Neural cell (in vitro differentiated cells): ENCODE data around the gene CDK5RAP1. TPM values are rescaled to one million over a fixed set of nuclear protein-coding genes. Genes with fewer than 3 reads are reported as not detected.

Source experiments
- H2AFZ ChIP-seq: fragments of 200-600, 300-800 bp; sonication (generic), shearing (Covaris generic); 2 replicates; pipeline ENCODE4 v1.6.0; 2014; ENCODE audit warnings: low read depth, mild to moderate bottlenecking, antibody characterized with exemption, low read length, moderate library complexity
- H3F3A ChIP-seq: fragments of 200-600 bp; shearing (Covaris generic); 2 replicates; pipeline ENCODE4 v1.6.1; 2016; ENCODE audit warnings: mild to moderate bottlenecking, moderate library complexity, mixed read lengths, antibody characterized with exemption, low read length; ENCODE audit not compliant: insufficient read depth, poor library complexity, severe bottlenecking
- H3K27ac ChIP-seq: fragments of 200-600, 300-800 bp; sonication (generic), shearing (Covaris generic); 2 replicates; pipeline ENCODE4 v1.5.1; 2014; ENCODE audit warnings: mild to moderate bottlenecking, low read length, moderate library complexity
- H3K27me3 ChIP-seq: fragments of 300-800, 200-600 bp; sonication (generic), shearing (Covaris generic); 2 replicates; pipeline ENCODE4 v1.6.0; 2014; ENCODE audit warnings: mild to moderate bottlenecking, low read depth, low read length, moderate library complexity; ENCODE audit not compliant: insufficient read depth
- H3K36me3 ChIP-seq: fragments of 300-800, 200-600 bp; sonication (generic), shearing (Covaris generic); 2 replicates; pipeline ENCODE4 v1.5.1; 2014; ENCODE audit warnings: mild to moderate bottlenecking, antibody characterized with exemption, low read length, moderate library complexity; ENCODE audit not compliant: insufficient read depth
- H3K4me2 ChIP-seq: fragments of 300-800, 200-600 bp; sonication (generic), shearing (Covaris generic); 2 replicates; pipeline ENCODE4 v1.6.0; 2014; ENCODE audit warnings: mild to moderate bottlenecking, low read length
- H3K4me3 ChIP-seq: fragments of 300-800, 200-600 bp; sonication (generic), shearing (Covaris generic); 2 replicates; pipeline ENCODE4 v1.5.1; 2014; ENCODE audit warnings: mild to moderate bottlenecking, low read length, moderate library complexity
- H3K79me2 ChIP-seq: fragments of 200-600 bp; shearing (Covaris generic); replicated peaks from 2 replicates; pipeline ENCODE4 v1.6.0; 2014; ENCODE audit warnings: mild to moderate bottlenecking, low read length, moderate library complexity; ENCODE audit not compliant: insufficient read depth
- H3K9ac ChIP-seq: fragments of 300-800, 200-600 bp; sonication (generic), shearing (Covaris generic); 2 replicates; pipeline ENCODE4 v1.6.1; 2016; ENCODE audit warnings: mild to moderate bottlenecking, low read length, mixed read lengths
- H3K9me2 ChIP-seq: fragments of 200-600 bp; shearing (Covaris generic); 2 replicates; pipeline ENCODE4 v1.6.1; 2016; ENCODE audit warnings: mild to moderate bottlenecking, low read length, mixed read lengths; ENCODE audit not compliant: insufficient read depth
- H3K9me3 ChIP-seq: fragments of 200-600, 300-800 bp; sonication (generic), shearing (Covaris generic); 2 replicates; pipeline ENCODE4 v1.6.1; 2016; ENCODE audit warnings: mild to moderate bottlenecking, mixed run types, low read length, moderate library complexity, mixed read lengths
- H4K20me1 ChIP-seq: fragments of 200-600 bp; shearing (Covaris generic); 2 replicates; pipeline ENCODE4 v1.6.1; 2016; ENCODE audit warnings: mild to moderate bottlenecking, mixed run types; ENCODE audit not compliant: insufficient read depth
- EP300 ChIP-seq: fragments of 450-650 bp; conservative IDR thresholded peaks from 2 replicates; pipeline ENCODE4 v1.6.1; 2014; ENCODE audit warnings: antibody characterized with exemption, mild to moderate bottlenecking, moderate library complexity; ENCODE audit not compliant: poor library complexity, severe bottlenecking
- EZH2 ChIP-seq: fragments of 200-600, 300-800 bp; shearing (Covaris generic), sonication (generic); IDR thresholded peaks from 2 replicates; pipeline ENCODE4 v1.6.1; 2014; ENCODE audit warnings: antibody characterized with exemption, low read length, borderline replicate concordance, mild to moderate bottlenecking; ENCODE audit not compliant: insufficient read depth, poor library complexity, severe bottlenecking
- MXI1 ChIP-seq: fragments of 450-650 bp; conservative IDR thresholded peaks from 2 replicates; pipeline ENCODE4 v1.6.1; 2014; ENCODE audit warnings: antibody characterized with exemption, mild to moderate bottlenecking; ENCODE audit not compliant: poor library complexity, severe bottlenecking
- POLR2AphosphoS5 ChIP-seq: IDR thresholded peaks from 2 replicates; pipeline ENCODE4 v1.6.1; 2012
- RAD21 ChIP-seq: fragments of 450-650 bp; conservative IDR thresholded peaks from 2 replicates; pipeline ENCODE4 v1.6.1; 2014; ENCODE audit warnings: antibody characterized with exemption, mild to moderate bottlenecking, moderate library complexity
- SMC3 ChIP-seq: fragments of 450-650 bp; conservative IDR thresholded peaks from 2 replicates; pipeline ENCODE4 v1.6.1; 2014; ENCODE audit warnings: antibody characterized with exemption, mild to moderate bottlenecking, moderate library complexity; ENCODE audit not compliant: poor library complexity
- TAF1 ChIP-seq: IDR thresholded peaks from 2 replicates; pipeline ENCODE4 v1.6.1; 2012; ENCODE audit warnings: low read depth
- polyA plus RNA-seq: library from polyadenylated mRNA; depleted of rRNA; stranded (reverse); fragments of >200 nt; gene quantifications from 2 replicates; pipeline ENCODE4 v1.2.3, GENCODE V29; 2014
- TF ChIP-seq, protein P1 (sequence below): IDR thresholded peaks from 2 replicates; pipeline ENCODE4 v1.6.1; 2012; ENCODE audit warnings: borderline replicate concordance
- TF ChIP-seq, protein P2 (sequence below): fragments of 450-650 bp; IDR thresholded peaks from 2 replicates; pipeline ENCODE4 v1.5.1; 2014; ENCODE audit warnings: antibody characterized with exemption, mild to moderate bottlenecking, moderate library complexity; ENCODE audit not compliant: poor library complexity, severe bottlenecking

The CDK5RAP1 gene
- polyA plus RNA-seq, 1 donor from 2014 or later = 47.2 TPM

GRCh38 chr20:33370291-33370690 is 31.0 kb downstream of the CDK5RAP1 start:
- no peaks in the 10 kb centered on the region for H3F3A ChIP-seq
- no peaks in the 10 kb centered on the region for H3K27me3 ChIP-seq
- TF ChIP-seq, protein P1, sequence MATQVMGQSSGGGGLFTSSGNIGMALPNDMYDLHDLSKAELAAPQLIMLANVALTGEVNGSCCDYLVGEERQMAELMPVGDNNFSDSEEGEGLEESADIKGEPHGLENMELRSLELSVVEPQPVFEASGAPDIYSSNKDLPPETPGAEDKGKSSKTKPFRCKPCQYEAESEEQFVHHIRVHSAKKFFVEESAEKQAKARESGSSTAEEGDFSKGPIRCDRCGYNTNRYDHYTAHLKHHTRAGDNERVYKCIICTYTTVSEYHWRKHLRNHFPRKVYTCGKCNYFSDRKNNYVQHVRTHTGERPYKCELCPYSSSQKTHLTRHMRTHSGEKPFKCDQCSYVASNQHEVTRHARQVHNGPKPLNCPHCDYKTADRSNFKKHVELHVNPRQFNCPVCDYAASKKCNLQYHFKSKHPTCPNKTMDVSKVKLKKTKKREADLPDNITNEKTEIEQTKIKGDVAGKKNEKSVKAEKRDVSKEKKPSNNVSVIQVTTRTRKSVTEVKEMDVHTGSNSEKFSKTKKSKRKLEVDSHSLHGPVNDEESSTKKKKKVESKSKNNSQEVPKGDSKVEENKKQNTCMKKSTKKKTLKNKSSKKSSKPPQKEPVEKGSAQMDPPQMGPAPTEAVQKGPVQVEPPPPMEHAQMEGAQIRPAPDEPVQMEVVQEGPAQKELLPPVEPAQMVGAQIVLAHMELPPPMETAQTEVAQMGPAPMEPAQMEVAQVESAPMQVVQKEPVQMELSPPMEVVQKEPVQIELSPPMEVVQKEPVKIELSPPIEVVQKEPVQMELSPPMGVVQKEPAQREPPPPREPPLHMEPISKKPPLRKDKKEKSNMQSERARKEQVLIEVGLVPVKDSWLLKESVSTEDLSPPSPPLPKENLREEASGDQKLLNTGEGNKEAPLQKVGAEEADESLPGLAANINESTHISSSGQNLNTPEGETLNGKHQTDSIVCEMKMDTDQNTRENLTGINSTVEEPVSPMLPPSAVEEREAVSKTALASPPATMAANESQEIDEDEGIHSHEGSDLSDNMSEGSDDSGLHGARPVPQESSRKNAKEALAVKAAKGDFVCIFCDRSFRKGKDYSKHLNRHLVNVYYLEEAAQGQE = no peak
- TF ChIP-seq, protein P2, sequence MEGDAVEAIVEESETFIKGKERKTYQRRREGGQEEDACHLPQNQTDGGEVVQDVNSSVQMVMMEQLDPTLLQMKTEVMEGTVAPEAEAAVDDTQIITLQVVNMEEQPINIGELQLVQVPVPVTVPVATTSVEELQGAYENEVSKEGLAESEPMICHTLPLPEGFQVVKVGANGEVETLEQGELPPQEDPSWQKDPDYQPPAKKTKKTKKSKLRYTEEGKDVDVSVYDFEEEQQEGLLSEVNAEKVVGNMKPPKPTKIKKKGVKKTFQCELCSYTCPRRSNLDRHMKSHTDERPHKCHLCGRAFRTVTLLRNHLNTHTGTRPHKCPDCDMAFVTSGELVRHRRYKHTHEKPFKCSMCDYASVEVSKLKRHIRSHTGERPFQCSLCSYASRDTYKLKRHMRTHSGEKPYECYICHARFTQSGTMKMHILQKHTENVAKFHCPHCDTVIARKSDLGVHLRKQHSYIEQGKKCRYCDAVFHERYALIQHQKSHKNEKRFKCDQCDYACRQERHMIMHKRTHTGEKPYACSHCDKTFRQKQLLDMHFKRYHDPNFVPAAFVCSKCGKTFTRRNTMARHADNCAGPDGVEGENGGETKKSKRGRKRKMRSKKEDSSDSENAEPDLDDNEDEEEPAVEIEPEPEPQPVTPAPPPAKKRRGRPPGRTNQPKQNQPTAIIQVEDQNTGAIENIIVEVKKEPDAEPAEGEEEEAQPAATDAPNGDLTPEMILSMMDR = no peak
- no peak for TF ChIP-seq RAD21
- H2AFZ ChIP-seq = no peak overlapping the region
- no peak overlapping the region for H3K9ac ChIP-seq
- no peaks in the 10 kb centered on the region for H3K9me3 ChIP-seq
- no peak overlapping the region for H3K27ac ChIP-seq
- peaks cover 5% of the 10 kb centered on the region for H3K36me3 ChIP-seq
- no peaks in the 10 kb centered on the region for H3K9me2 ChIP-seq
- no peaks in the 10 kb centered on the region for H4K20me1 ChIP-seq
- H3K4me2 ChIP-seq = no peak overlapping the region
- H3K79me2 ChIP-seq = no peaks in the 10 kb centered on the region
- no peak overlapping the region for H3K4me3 ChIP-seq

DNA sequence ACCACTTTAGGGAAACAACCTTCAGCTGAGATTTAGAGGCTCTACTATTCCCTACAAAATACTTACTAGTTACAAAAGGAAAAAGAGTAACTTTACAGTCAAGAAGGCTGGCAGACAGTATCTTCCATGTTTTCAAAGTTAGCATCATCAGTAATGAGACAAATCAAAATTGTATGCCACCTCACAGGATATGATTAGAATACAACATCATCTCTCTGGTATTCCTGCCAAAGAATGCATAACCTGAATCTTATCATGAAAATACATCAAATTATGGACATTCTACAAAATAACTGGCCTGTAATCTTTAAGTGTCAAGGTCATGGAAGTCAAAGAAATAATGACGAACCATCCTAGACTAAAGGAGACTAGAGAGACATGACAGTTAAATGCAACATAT is 38.4 kb downstream of the CDK5RAP1 start:
- peaks cover 1% of the 10 kb centered on the region for H3K36me3 ChIP-seq
- TF ChIP-seq SMC3 (no peak), MXI1 (no peak), POLR2AphosphoS5 (no peak), EZH2 (no peak), EP300 (no peak), TAF1 (no peak), RAD21 (no peak)
- TF ChIP-seq, protein P2 = no peak
- TF ChIP-seq, protein P1 = no peak
- H3K9ac ChIP-seq = no peak overlapping the region

More for the DNA sequence above, 38.4 kb downstream of the CDK5RAP1 start:
- no peak overlapping the region for H3K4me2 ChIP-seq
- H3K27me3 ChIP-seq = no peaks in the 10 kb centered on the region
- H3K9me3 ChIP-seq = no peaks in the 10 kb centered on the region
- H2AFZ ChIP-seq = no peak overlapping the region
- H4K20me1 ChIP-seq = no peaks in the 10 kb centered on the region
- no peaks in the 10 kb centered on the region for H3K9me2 ChIP-seq
- no peaks in the 10 kb centered on the region for H3F3A ChIP-seq
- H3K79me2 ChIP-seq = no peaks in the 10 kb centered on the region
- H3K4me3 ChIP-seq = no peak overlapping the region
- no peak overlapping the region for H3K27ac ChIP-seq
